Adrenal gland (tissue), 5 donors: ENCODE measurements around the gene BACH1.

Experiments
- POLR2A ChIP-seq, 2 donors: fragments of 450-650 bp; IDR thresholded peaks; one replicate each; pipeline ENCODE4 v1.6.1; 2017; ENCODE audit warnings: antibody characterized with exemption in 2 of 2, mild to moderate bottlenecking in 2 of 2, moderate library complexity in 1 of 2
- TF ChIP-seq, protein P1 (sequence below), 6 experiments: fragments of 450-650 bp in 4 of 6; fragments of 200-600 bp in 2 of 6; sonication (generic) in 1 of 6; IDR thresholded peaks; 1 replicate in 5 of 6; 2 replicates in 1 of 6; pipeline versions ENCODE4 v1.5.1 to v1.8.0; 2016 to 2021; ENCODE audit warnings: antibody characterized with exemption in 6 of 6, mild to moderate bottlenecking in 2 of 6, moderate library complexity in 1 of 6
- donor health status: DM: no; HTN: no; CAD: no.

- TF ChIP-seq, protein P1, sequence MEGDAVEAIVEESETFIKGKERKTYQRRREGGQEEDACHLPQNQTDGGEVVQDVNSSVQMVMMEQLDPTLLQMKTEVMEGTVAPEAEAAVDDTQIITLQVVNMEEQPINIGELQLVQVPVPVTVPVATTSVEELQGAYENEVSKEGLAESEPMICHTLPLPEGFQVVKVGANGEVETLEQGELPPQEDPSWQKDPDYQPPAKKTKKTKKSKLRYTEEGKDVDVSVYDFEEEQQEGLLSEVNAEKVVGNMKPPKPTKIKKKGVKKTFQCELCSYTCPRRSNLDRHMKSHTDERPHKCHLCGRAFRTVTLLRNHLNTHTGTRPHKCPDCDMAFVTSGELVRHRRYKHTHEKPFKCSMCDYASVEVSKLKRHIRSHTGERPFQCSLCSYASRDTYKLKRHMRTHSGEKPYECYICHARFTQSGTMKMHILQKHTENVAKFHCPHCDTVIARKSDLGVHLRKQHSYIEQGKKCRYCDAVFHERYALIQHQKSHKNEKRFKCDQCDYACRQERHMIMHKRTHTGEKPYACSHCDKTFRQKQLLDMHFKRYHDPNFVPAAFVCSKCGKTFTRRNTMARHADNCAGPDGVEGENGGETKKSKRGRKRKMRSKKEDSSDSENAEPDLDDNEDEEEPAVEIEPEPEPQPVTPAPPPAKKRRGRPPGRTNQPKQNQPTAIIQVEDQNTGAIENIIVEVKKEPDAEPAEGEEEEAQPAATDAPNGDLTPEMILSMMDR (IDR thresholded peaks at IDR 0.05) = no peak
- TF ChIP-seq POLR2A (IDR thresholded peaks at IDR 0.05) = no peak
These were observed 38.3 kb upstream of the BACH1 start for GRCh38 chr21:29260461-29260860.
